DLD1 (cell line): ENCODE data around the gene ZNF595.
"Not testable (repeated sequence)": the region's sequence is repeated elsewhere in the genome, so short reads cannot be mapped to it uniquely, and the experiment has no call there.

Source experiments
- in situ Hi-C: cut with HindIII; loops from 2 replicates; pipeline ENCODE4 v1.10.0; 2017; ENCODE audit warnings: low sequenced_read_pairs

The ZNF595 gene

DNA sequence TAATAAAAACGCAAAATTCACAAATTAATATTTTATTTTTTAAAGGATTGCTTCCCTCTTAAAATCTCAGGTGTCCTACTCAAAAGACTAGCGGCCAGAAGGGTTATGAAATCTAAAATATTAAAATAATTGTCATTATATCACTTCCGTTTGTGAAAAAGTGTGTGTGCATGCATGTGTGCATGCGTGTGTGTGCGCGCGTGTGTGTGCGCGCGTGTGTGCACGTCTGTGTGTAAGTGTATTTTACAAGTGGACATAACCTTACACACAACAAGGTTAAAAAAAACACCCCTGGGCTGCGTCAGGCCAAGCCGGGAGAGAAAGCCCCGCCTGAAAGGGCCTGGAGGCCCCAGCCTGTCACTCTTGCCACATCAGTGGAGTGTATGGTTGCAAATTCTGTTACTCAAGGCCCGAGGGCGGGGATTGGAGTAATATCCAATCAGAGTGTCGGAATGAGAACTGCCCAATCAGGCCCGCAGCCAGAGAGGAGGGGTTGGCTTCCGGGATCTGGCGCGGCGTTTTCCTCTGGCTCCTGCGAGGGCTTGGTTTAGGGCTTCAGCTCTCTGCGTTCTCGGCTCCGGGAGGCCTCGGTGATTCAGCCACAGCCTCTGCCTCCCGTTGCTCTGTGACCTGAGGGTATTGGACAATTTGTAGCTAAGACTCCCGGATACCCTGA, at the start of gene ZNF595:
ZNF595 (plus strand) TSS at position 518 of the 676 bp plus-strand sequence. CDS start 168 bp downstream, outside the sequence.
- in situ Hi-C loops: not testable (repeated sequence)

DNA sequence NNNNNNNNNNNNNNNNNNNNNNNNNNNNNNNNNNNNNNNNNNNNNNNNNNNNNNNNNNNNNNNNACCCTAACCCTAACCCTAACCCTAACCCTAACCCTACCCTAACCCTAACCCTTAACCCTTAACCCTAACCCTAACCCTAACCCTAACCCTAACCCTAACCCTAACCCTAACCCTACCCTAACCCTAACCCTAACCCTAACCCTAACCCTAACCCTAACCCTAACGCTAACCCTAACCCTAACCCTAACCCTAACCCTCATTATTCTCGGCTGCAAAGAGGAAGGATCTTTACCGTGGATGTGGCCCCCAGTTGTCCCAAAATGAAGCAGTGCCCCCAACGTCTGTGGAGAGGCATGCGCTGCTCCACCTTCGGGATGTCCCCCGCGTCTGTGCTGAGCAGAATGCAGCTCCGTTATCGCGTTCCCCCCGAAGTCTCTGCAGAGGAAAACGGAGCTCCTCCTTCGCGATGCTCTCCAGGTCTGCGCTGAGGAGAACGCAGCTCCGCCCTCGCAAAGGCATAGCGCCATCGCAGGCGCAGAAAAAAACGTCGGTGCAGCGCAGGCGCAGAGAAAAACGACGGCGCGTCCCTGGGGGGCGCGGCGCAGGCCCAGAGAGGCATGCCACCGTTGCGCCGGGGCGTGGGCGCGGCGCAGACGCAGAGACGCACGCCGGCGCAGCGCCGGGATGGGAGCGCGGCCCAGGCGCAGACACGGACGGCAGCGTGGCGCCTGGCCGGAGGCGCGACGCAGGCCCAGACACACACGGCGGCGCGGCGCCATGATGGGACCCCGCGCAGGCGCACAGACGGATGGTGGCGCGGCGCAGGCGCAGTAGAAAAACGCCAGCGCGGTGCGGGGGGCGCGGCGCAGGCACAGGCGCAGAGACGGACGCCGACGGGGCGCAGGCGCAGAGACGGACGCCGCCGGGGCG, 42.9 kb upstream of the ZNF595 start:
- in situ Hi-C loops: not testable (repeated sequence)

DNA sequence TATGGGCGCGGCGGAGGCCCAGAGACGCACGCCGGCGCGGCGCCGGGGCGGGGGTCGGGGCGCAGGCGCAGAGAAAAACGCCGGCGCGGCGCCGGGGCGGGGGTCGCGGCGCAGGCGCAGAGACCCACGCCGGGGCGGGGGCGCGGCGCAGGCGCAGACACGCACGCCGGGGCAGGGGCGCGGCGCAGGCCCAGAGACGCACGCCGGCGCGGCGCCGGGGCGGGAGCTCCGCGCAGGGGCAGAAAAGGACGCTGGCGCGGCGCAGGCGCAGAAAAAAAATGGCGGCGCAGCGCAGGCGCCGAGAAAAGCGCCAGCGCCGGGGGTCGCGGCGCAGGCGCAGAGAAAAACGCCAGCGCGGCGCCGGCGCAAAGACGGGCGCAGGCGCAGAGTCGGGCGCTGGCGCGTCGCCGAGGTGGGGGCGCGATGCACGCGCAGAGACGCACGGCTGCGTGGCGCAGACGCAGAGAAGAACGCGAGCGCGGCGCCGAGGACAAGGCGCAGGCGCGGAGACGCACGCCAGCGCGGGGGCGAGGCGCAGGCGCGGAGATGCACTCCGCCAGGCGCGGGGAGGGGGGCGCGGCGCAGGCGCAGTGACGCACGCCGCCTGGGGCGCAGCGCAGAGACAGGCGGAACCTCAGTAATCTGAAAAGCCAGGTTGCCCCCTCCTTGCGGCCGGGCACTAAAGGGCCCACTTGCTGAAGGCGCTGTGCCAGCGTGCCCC, 41.9 kb upstream of the ZNF595 start:
- in situ Hi-C loops: not testable (repeated sequence)

DNA sequence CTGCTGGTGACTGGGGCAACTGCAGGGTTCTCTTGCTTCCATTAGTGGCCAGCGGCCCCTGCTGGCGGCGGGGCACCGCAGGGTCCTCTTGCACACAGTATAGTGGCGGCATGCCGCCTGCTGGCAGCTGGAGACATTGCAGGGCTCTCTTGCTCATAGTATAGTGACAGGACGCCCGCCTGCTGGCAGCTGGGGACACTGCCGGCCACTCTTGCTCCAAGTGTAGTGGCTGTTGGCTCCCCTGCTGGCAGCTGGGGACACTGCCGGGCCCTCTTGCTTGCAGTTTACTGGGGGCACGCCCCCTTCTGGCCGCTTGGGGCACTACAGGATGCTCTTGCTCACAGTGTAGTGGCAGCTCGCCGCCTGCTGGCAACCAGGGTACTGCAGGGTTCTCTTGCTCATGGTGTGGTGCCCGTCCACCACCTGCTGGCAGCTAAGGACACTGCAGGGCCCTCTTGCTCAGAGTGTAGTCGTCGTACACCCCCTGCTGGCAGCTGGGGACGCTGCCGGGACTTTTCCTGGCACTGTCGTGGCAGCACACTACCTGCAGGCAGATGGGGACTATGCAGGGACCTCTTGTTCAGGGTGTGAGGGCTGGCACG, 41.2 kb upstream of the ZNF595 start:
- in situ Hi-C loops: not testable (repeated sequence)

DNA sequence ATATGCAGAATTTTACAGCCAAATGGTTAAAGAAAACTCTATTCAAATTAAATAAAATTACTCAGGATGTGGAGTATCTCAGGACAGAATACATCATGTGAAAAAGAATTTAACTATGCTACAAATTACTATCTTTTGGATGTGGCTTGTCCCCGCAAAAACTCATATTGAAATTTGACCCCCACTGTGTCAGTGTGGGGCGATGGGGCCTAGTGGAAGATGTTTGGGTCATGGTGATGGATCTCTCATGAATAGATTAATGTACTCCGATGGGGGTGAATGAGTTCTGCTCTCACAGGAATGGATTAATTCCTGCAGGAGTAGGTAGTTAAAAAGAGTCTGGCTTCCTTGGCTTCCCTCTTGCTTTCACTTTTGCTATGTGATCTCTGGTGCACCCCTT, 35.0 kb upstream of the ZNF595 start:
- in situ Hi-C loops: not testable (repeated sequence)

DNA sequence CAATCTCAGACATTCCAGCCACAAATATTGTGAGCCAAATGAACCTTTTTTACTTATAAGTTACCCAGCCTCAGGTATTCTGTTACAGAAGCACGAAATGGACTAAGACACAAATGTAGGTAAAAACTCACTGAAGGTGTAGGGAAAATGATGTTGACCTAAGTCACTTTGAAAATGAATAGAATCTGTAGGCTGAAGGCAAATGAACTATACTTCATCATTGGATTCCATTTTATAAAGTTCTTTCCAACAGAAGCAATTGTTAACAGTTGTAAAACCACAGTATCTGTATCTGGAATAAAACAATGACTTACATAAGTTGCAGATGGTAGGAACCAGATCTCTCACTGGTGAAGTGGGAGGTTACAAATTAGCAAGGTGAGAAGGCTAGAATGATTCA, 34.5 kb upstream of the ZNF595 start:
- in situ Hi-C loops: not testable (repeated sequence)

DNA sequence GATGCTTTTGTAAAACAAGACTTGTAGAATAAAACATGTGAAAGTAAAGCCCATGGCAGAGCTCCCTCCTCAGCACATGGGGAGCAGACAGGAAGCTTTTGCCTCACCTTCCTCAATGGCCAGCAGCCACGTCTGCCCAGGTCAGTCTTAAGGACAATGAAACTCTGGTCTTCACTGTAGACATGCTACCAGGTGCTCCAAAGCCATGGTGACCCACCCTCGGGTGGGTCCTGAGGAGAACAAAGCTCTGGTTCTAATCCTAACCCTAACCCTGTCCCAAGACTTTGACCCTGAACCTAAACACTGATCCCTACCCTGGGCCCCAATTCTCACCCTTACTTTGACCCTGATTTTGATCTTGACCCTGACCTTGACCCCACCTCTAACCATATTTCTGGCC, 30.2 kb upstream of the ZNF595 start:
- in situ Hi-C loops: not testable (repeated sequence)

DNA sequence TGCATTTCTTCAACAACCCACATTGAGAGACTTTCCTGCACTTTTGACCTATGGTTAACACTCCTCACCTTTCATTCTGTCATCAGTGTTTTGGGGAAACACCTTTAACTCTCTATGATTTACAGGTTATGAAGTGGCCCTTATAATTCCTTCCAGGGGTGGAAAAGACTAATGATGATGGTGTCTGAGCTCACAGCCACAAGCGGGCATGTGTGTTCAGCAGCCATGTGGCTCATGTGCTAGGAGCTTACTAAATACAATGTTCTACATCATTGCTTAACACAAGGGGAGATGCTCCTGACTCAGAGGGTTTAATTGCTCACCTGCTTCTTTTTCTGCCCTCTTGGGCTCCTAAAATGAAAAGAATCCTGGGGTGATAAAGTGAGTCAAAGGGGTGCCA, 28.8 kb upstream of the ZNF595 start:
- in situ Hi-C loops: not testable (repeated sequence)

DNA sequence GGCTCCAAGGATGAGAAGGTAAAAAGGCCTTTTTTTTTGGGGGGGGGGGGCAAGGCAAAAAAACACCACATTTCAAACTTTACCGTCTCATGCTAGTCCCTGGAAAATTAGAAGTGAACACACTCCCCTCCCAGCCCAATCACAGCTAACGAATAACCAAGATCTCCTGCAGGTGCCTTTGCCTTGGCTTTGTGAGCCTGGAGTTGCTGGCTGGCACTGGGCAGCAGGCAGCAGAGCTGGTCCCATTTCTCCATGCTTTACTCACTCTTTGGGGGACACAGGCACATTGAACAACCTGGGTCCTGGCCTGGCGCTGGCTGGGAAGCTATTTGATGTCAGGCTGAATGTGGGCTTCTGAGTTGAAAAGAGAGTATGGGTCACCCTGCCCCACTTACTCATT, 25.6 kb upstream of the ZNF595 start:
- in situ Hi-C loops: not testable (repeated sequence)

DNA sequence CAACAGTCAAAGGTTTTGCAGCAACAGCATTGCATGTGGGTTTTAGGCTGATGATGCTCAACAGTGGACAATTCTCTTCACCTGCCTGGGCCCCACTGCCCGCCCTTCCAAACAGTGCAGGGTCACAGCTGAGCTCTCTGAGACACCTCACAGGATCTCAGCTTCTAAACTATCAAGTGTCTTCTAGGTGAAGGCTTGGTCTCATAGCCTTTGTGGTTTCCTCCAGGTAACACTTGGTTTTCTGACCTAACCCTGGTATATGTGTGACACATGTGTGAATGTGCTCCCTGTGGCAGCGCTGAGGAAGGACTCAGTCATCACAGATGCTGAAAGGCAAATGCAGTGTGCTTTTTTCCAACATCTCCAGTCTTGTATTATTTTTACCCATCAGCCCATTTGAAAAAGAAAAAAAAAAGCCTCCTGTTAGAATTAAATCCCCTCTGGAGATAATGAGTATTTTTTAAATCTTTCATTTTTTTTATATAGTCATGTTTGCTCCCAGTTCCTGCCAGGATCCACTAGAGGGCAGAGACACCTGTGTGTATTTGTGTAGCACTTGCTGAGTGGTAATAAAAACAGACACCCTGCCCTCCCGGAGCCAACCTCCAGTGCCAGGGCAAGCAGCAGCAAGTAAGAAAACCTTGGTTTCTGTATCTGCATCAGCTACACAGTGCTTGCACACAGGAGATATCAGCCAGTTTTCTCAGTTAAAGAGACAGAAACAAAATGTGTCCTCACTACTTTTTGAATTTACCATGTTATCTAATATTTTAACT, 24.2 kb upstream of the ZNF595 start:
- in situ Hi-C loops: not testable (repeated sequence)

DNA sequence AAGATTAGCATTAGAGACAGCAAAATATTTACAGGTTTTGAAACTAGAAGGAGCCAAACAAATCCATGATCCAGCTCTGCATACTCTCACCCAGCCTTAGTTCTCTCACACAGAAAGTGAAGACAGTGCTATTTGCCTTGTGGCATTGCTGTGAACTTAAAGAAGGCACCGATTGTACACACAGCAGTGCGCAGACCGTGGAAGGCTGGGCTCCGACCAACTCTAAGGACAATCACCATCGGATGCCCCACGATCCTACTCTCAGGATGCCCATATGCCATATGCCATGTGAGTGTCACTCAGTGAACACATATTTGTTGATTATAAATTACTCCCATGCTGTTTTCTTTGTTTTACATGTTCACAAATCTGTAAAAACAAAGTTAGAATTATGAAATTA, 19.8 kb upstream of the ZNF595 start:
- in situ Hi-C loops: not testable (repeated sequence)

DNA sequence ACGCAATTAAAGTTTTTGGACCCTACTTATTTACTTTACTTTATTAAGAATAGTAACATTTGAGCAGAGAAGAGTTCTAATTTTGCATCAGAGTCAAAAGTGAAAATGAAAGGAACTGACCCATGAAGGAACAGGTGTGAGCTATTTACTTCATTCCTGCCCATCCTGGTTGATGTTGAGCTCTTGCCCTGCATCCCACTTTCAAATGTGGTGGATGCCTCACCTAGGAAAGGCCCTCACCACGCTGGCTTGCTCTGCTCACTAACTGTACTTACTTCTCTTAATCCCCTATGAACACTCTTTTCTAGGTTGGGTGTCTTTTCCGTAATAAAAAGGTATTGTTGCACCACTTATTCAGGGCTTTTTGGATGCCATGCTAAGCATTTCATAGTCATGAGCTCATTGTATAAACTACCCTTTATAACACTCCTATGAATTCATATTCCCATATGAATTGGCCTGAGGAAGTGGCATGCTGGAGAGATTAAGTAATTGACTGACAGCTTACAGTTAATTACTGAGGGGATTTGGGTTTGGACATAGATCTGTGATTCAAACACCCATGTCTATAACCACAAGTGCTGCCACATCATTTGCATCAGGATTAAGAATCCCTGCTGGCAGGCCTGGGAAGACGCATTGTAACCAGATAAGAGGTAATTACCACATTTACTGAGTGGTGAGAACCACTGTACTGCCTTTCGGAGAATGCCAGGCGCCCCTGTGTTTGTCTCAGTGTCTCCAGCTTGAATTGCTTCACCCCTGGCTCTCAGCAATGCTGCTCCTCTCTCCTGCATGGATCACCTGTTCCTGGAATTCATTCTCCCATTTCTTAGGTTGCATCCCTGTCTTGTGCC, 16.3 kb upstream of the ZNF595 start:
- in situ Hi-C loops: not testable (repeated sequence)

DNA sequence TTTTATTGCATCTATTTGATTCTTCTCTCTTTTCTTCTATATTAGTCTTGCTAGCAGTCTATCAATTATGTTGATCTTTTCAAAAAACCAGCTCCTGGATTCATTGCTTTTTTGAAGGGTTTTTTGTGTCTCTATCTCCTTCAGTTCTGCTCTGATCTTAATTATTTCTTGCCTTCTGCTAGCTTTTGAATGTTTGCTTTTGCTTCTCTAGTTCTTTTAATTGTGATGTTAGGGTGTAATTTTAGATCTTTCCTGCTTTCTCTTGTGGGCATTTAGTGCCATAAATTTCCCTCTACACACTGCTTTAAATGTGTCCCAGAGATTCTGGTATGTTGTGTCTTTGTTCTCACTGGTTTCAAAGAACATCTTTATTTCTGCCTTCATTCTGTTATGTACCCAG, 14.9 kb upstream of the ZNF595 start:
- in situ Hi-C loops: not testable (repeated sequence)

DNA sequence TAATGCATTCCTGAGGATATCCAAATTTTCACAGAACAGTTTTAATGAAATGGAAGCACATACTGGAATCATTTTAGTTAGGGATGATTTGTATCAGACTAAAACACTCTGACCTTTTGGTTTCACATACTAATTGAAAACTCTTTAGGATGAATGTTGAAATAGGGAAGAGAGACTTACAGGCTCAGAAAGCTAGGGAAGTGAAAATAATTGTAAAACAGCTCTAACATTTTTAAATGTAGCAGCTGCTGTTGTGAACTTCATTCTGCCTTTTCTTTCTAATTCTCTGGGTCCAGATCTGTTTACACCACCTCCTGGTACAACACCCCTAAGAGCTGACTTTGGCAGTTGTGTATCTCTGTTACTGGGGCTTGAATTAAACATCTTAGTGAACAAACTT, 9.7 kb upstream of the ZNF595 start:
- in situ Hi-C loops: not testable (repeated sequence)

DNA sequence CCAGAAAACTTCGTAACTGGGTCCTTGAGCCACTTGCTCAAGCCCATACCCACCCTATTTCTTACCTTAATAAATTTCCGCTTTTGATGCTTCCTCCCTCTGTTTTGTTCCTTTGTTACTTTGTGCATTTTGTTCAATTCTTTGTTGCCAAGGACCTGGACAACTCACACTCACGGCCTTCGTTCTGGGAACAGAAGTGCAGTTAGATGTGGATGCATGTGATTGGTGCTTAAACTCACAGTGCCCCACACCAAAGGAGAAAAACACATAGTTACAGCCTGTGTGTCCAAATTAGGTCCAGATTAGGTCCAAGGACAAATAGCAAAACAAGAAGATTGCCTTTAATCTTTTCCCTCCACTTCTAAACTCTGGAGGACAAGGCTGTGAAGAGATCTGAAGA, 1.9 kb upstream of the ZNF595 start:
- in situ Hi-C loops: not testable (repeated sequence)

DNA sequence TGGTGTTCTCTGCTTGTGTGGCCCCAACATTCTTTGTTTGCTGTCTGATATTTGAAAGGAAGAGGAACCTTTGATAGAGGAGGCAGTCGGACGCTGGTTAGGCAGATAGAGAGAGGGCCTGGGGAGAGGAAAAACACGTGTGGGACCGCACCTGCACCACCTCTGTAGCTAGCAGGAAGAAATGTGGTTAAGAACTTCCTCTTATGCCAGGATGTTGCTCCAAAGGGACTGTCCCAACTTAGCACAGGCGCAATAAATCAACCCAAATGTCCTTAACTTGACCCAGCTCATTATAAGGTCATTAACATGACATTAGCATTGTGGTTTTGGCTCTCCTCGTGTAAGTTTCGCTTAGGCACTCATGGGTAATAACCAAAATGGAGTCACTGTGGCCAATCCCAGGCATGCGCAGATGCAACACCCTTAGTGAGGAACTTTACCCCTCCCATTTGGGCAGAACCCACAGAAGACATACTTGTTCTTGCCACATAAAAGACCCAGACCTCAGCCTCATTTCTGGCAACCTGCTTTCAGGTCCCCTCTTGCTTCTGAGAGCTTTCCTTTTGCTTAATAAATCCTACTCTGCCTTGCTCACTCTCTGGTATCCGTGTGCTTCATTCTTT, 1.4 kb upstream of the ZNF595 start:
- in situ Hi-C loops: not testable (repeated sequence)

DNA sequence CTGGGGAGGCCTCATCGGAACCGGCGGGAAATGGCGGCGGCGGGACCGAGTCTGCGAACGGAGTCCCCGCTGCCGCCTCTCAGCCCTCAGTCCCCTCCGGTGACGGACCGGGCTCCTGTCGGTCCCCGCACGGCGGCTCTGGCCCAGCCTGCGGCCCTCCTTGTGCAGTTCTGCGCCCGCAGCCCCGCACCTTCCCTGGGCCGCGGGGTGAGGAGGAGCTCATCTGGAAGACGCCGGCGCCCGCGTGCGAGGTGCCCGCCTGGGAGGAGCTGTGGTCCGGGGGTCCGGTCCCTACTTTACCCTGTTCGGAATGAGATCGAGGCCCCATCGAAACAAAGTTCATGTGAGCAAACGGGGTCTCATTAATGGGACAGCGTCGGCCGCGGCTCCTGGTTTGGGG, 400 bp downstream of the ZNF595 start:
- in situ Hi-C loops: not testable (repeated sequence)

DNA sequence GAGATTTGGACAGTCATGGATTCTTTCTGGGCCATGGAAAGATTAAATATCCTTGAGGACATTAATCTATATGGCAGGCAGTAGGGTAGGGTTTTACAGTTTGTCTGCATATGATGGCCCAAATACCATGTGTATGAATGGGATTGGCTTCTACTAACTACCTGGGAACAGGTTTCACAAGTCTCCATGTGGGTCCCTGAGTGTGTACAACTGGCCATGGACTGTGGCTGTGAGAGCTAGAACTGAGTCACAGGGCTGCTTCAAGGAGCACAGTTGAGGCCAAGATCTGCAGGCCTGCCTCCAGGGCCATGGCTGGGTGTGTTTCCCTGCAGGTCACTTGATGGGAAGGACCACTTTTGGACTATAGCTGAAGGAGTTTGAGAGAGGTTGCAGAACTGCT, 11.6 kb downstream of the ZNF595 start:
- in situ Hi-C loops: not testable (repeated sequence)

DNA sequence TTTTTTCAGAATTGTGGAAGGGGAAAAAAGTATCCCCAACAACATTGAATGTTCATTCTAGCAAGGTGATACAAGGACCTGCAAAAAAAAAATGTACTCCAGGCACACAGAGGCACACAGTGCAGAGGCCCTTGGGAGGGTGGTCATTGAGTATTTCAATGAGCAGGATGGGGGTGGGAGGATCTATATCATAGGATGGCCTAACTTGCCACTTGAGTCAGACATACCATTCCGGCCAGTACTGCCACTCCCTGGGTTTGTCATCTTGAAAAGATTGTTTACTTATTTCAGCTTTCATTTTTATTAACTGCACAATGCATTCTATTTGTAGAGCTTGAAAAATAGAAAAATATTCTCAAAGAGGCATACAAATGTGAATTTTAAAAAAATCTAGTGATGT, 18.7 kb downstream of the ZNF595 start:
- in situ Hi-C loops: no loop called here
